ENCODE data around the gene LY6G5B. TPM values are rescaled to one million over a fixed set of nuclear protein-coding genes. Genes with fewer than 3 reads are reported as not detected.

The LY6G5B gene
- total and polyA plus RNA-seq, 2 donors (not counting 1 experiment from before 2014, with no cell fraction given): 2.0 to 2.8 TPM

- Histone ChIP-seq H3K4me1 (ENCODE audit: control insufficient read depth, extremely low read depth, insufficient read depth, low read length) (peaks cover 2% of the 10 kb centered on the region), H4K20me1 (ENCODE audit: control insufficient read depth, extremely low read depth, insufficient read depth, low read length) (no peaks in the 10 kb centered on the region), H3K27me3 (ENCODE audit: control insufficient read depth, insufficient read depth, low read length) (no peaks in the 10 kb centered on the region), H3K36me3 (ENCODE audit: control insufficient read depth, insufficient read depth, low read length) (peaks cover 50% of the 10 kb centered on the region), H3K9ac (ENCODE audit: insufficient read depth, low read length) (no peak overlapping the region), H3K79me2 (ENCODE audit: control insufficient read depth, insufficient read depth, low read length) (peaks cover 9% of the 10 kb centered on the region), H3K4me2 (ENCODE audit: extremely low read depth, insufficient read depth, low read length) (no peak overlapping the region), H3K9me3 (ENCODE audit: control insufficient read depth, insufficient read depth, low read depth, low read length) (no peaks in the 10 kb centered on the region), H3K27ac (ENCODE audit: insufficient read depth, low read length) (no peak overlapping the region), H3K4me3 (replicated peaks in 1 of 4; ENCODE audit: control extremely low read depth in 1 of 4, insufficient read depth in 1 of 4, low read depth in 3 of 4, low read length in 4 of 4) (no peak overlapping the region), H2AFZ (ENCODE audit: low read length) (no peak overlapping the region)
- TF ChIP-seq EZH2 (IDR thresholded peaks at IDR 0.05; ENCODE audit: low read length, missing control alignments) (no peak), CTCF (conservative IDR thresholded peaks at IDR 0.05 in 1 of 2, IDR thresholded peaks at IDR 0.05 in 1 of 2; ENCODE audit: low read depth in 1 of 2, low read length in 2 of 2) (no peak)
- no peak for DNase-seq (ENCODE audit: low read depth in 2 of 2)
These were observed 34.7 kb upstream of the LY6G5B start for GRCh38 chr6:31634969-31635575.

- no peak overlapping the region for H2AFZ ChIP-seq (ENCODE audit: low read length)
- peaks cover 45% of the 10 kb centered on the region for H3K36me3 ChIP-seq (ENCODE audit: control insufficient read depth, insufficient read depth, low read length)
- no peak overlapping the region for H3K27ac ChIP-seq (ENCODE audit: insufficient read depth, low read length)
- no peaks in the 10 kb centered on the region for H4K20me1 ChIP-seq (ENCODE audit: control insufficient read depth, extremely low read depth, insufficient read depth, low read length)
- no peak overlapping the region for H3K9ac ChIP-seq (ENCODE audit: insufficient read depth, low read length)
- no peaks in the 10 kb centered on the region for H3K27me3 ChIP-seq (ENCODE audit: control insufficient read depth, insufficient read depth, low read length)
- peaks cover 2% of the 10 kb centered on the region for H3K4me1 ChIP-seq (ENCODE audit: control insufficient read depth, extremely low read depth, insufficient read depth, low read length)
- H3K4me2 ChIP-seq (ENCODE audit: extremely low read depth, insufficient read depth, low read length): no peak overlapping the region
- no peak for DNase-seq (ENCODE audit: low read depth in 2 of 2)
- H3K79me2 ChIP-seq (ENCODE audit: control insufficient read depth, insufficient read depth, low read length): peaks cover 6% of the 10 kb centered on the region
- no peak overlapping the region for H3K4me3 ChIP-seq (replicated peaks in 1 of 4; ENCODE audit: control extremely low read depth in 1 of 4, insufficient read depth in 1 of 4, low read depth in 3 of 4, low read length in 4 of 4)
- no peak for TF ChIP-seq CTCF (conservative IDR thresholded peaks at IDR 0.05 in 1 of 2, IDR thresholded peaks at IDR 0.05 in 1 of 2; ENCODE audit: low read depth in 1 of 2, low read length in 2 of 2)
- no peak for TF ChIP-seq EZH2 (IDR thresholded peaks at IDR 0.05; ENCODE audit: low read length, missing control alignments)
- H3K9me3 ChIP-seq (ENCODE audit: control insufficient read depth, insufficient read depth, low read depth, low read length): no peaks in the 10 kb centered on the region
These were observed 32.8 kb upstream of the LY6G5B start for GRCh38 chr6:31636698-31637596.

GRCh38 chr6:31639043-31639442 is 30.7 kb upstream of the LY6G5B start:
- H3K27me3 ChIP-seq (ENCODE audit: control insufficient read depth, insufficient read depth, low read length): no peaks in the 10 kb centered on the region
- peaks cover 44% of the 10 kb centered on the region for H3K36me3 ChIP-seq (ENCODE audit: control insufficient read depth, insufficient read depth, low read length)
- H3K79me2 ChIP-seq (ENCODE audit: control insufficient read depth, insufficient read depth, low read length): no peaks in the 10 kb centered on the region
- no peak overlapping the region for H3K9ac ChIP-seq (ENCODE audit: insufficient read depth, low read length)
- no peak overlapping the region for H3K4me2 ChIP-seq (ENCODE audit: extremely low read depth, insufficient read depth, low read length)
- no peak overlapping the region for H3K27ac ChIP-seq (ENCODE audit: insufficient read depth, low read length)
- no peak overlapping the region for H2AFZ ChIP-seq (ENCODE audit: low read length)
- no peak overlapping the region for H3K4me3 ChIP-seq (replicated peaks in 1 of 4; ENCODE audit: control extremely low read depth in 1 of 4, insufficient read depth in 1 of 4, low read depth in 3 of 4, low read length in 4 of 4)
- H3K4me1 ChIP-seq (ENCODE audit: control insufficient read depth, extremely low read depth, insufficient read depth, low read length): no peaks in the 10 kb centered on the region
- H4K20me1 ChIP-seq (ENCODE audit: control insufficient read depth, extremely low read depth, insufficient read depth, low read length): no peaks in the 10 kb centered on the region
- no peaks in the 10 kb centered on the region for H3K9me3 ChIP-seq (ENCODE audit: control insufficient read depth, insufficient read depth, low read depth, low read length)
- TF ChIP-seq EZH2 (IDR thresholded peaks at IDR 0.05; ENCODE audit: low read length, missing control alignments) (no peak), CTCF (conservative IDR thresholded peaks at IDR 0.05 in 1 of 2, IDR thresholded peaks at IDR 0.05 in 1 of 2; ENCODE audit: low read depth in 1 of 2, low read length in 2 of 2) (no peak)
- DNase-seq (ENCODE audit: low read depth in 2 of 2): no peak
